H1 (cell line): Measurements from ENCODE around the gene CCDC24. TPM values are rescaled to one million over a fixed set of nuclear protein-coding genes. Genes with fewer than 3 reads are reported as not detected.

Experiments used
- CTCF ChIA-PET: fragments of 300-600 bp; sonication (Branson Sonifier 250); formaldehyde crosslinking; loops from one replicate; lab custom pipeline; 2021; ENCODE audit not compliant: partially characterized antibody; lab: Charles Lee
- POLR2A ChIA-PET: fragments of 300-600 bp; sonication (Branson Sonifier 250); formaldehyde crosslinking; loops from one replicate; lab custom pipeline; 2021; ENCODE audit warnings: inconsistent platforms; ENCODE audit not compliant: partially characterized antibody; lab: Charles Lee
- DNase-seq, 2 experiments: peaks; one replicate each; pipeline versions ENCODE4 v3.0.0 to v3.0.0-alpha.2; 2010 to 2022; ENCODE audit warnings: low spot score in 2 of 2, low read depth in 1 of 2, mixed read lengths in 1 of 2
- FAIRE-seq: peaks from 2 replicates; lab custom pipeline; 2011; peaks lifted over from hg19 to GRCh38; lab: Jason Lieb, UNC
- H2AFZ ChIP-seq: 2 replicates; pipeline ENCODE4 v1.8.1; 2012; ENCODE audit warnings: low read length, inconsistent platforms
- H2AK5ac ChIP-seq: 2 replicates; pipeline ENCODE4 v1.6.1; 2013; ENCODE audit warnings: low read depth, low read length
- H2BK120ac ChIP-seq: replicated peaks from 2 replicates; pipeline ENCODE3; 2013; ENCODE audit warnings: low read depth, low read length, inconsistent platforms
- H2BK12ac ChIP-seq: 2 replicates; pipeline ENCODE4 v1.6.1; 2013; ENCODE audit warnings: low read depth, low read length
- H2BK15ac ChIP-seq: 2 replicates; pipeline ENCODE4 v1.6.1; 2013; ENCODE audit warnings: low read length
- H2BK20ac ChIP-seq: 2 replicates; pipeline ENCODE4 v1.6.1; 2013; ENCODE audit warnings: low read length
- H2BK5ac ChIP-seq: 2 replicates; pipeline ENCODE4 v1.6.1; 2013; ENCODE audit warnings: low read depth, low read length
- H3K14ac ChIP-seq: 2 replicates; pipeline ENCODE4 v1.6.1; 2013; ENCODE audit warnings: inconsistent platforms; ENCODE audit not compliant: insufficient read length
- H3K18ac ChIP-seq: 2 replicates; pipeline ENCODE4 v1.6.1; 2013; ENCODE audit warnings: low read length; ENCODE audit errors: extremely low read depth
- H3K23ac ChIP-seq: 2 replicates; pipeline ENCODE4 v1.6.1; 2013; ENCODE audit warnings: inconsistent platforms; ENCODE audit not compliant: insufficient read length
- H3K23me2 ChIP-seq: 2 replicates; pipeline ENCODE4 v1.6.1; 2013; ENCODE audit warnings: low read depth, low read length
- H3K27ac ChIP-seq: 2 replicates; pipeline ENCODE4 v1.6.1; 2011; ENCODE audit warnings: low read depth, low read length, inconsistent platforms
- H3K27me3 ChIP-seq, 4 experiments: replicated peaks in 1 of 4; 1 replicate in 1 of 4; 2 replicates in 3 of 4; pipeline versions ENCODE4 v1.6.1 to v1.8.1; 2011 to 2013; ENCODE audit warnings: low read length in 3 of 4, mild to moderate bottlenecking in 3 of 4, inconsistent platforms in 2 of 4, mixed read lengths in 2 of 4, moderate library complexity in 1 of 4; ENCODE audit not compliant: control insufficient read depth in 3 of 4, insufficient read depth in 3 of 4; ENCODE audit errors: extremely low read depth in 1 of 4
- H3K36me3 ChIP-seq, 4 experiments: 2 replicates each; pipeline versions ENCODE4 v1.6.1 to v1.8.1; 2011 to 2013; ENCODE audit warnings: mild to moderate bottlenecking in 4 of 4, low read length in 3 of 4, moderate library complexity in 2 of 4, control low read depth in 1 of 4, inconsistent platforms in 1 of 4; ENCODE audit not compliant: insufficient read depth in 4 of 4, control insufficient read depth in 2 of 4
- H3K4ac ChIP-seq: replicated peaks from 2 replicates; pipeline ENCODE3; 2013; ENCODE audit warnings: low read length, low read depth, mixed read lengths, inconsistent platforms; ENCODE audit not compliant: insufficient read length
- H3K4me1 ChIP-seq, 4 experiments: replicated peaks in 1 of 4; 1 replicate in 1 of 4; 2 replicates in 3 of 4; pipeline versions ENCODE4 v1.6.1 to v1.8.1; 2011 to 2013; ENCODE audit warnings: low read length in 3 of 4, inconsistent platforms in 2 of 4, mixed read lengths in 1 of 4; ENCODE audit not compliant: insufficient read depth in 4 of 4, control insufficient read depth in 3 of 4
- H3K4me2 ChIP-seq, 2 experiments: 2 replicates each; pipeline versions ENCODE4 v1.6.1 to v1.8.1; 2011 to 2013; ENCODE audit warnings: low read depth in 2 of 2, low read length in 2 of 2, control low read depth in 1 of 2, inconsistent platforms in 1 of 2, mild to moderate bottlenecking in 1 of 2; ENCODE audit not compliant: insufficient read depth in 1 of 2
- H3K4me3 ChIP-seq, 4 experiments: fragments of 200-600, 300-600 bp in 1 of 4; sonication (generic), shearing (Covaris generic), sonication (Bioruptor Twin) in 1 of 4; 2 replicates each; pipeline versions ENCODE4 v1.5.1 to v1.8.1; 2011 to 2016; ENCODE audit warnings: low read length in 4 of 4, low read depth in 3 of 4, control low read depth in 2 of 4, inconsistent platforms in 2 of 4, mild to moderate bottlenecking in 2 of 4, mixed read lengths in 1 of 4, moderate library complexity in 1 of 4; ENCODE audit not compliant: insufficient read depth in 2 of 4; ENCODE audit errors: extremely low read depth in 1 of 4
- H3K56ac ChIP-seq: replicated peaks from 2 replicates; pipeline ENCODE3; 2013; ENCODE audit warnings: low read depth, mild to moderate bottlenecking, mixed read lengths, low read length, inconsistent platforms; ENCODE audit not compliant: insufficient read length
- H3K79me1 ChIP-seq: 2 replicates; pipeline ENCODE4 v1.6.1; 2013; ENCODE audit warnings: low read depth, low read length, control low read depth
- H3K79me2 ChIP-seq, 2 experiments: 2 replicates each; pipeline versions ENCODE4 v1.6.1 to v1.8.1; 2012 to 2013; ENCODE audit warnings: low read length in 2 of 2, mild to moderate bottlenecking in 2 of 2, inconsistent platforms in 1 of 2; ENCODE audit not compliant: insufficient read depth in 2 of 2, control insufficient read depth in 1 of 2
- H3K9ac ChIP-seq, 4 experiments: replicated peaks in 1 of 4; 1 replicate in 1 of 4; 2 replicates in 3 of 4; pipeline versions ENCODE4 v1.6.1 to v1.8.1; 2011 to 2013; ENCODE audit warnings: low read depth in 3 of 4, low read length in 3 of 4, control low read depth in 2 of 4, mild to moderate bottlenecking in 2 of 4, moderate library complexity in 2 of 4, inconsistent platforms in 1 of 4; ENCODE audit errors: extremely low read depth in 1 of 4
- H3K9me3 ChIP-seq, 2 experiments: 2 replicates each; pipeline versions ENCODE4 v1.6.1 to v1.8.1; 2012 to 2013; ENCODE audit warnings: mild to moderate bottlenecking in 2 of 2, moderate library complexity in 2 of 2, control low read depth in 1 of 2, inconsistent platforms in 1 of 2, low read depth in 1 of 2, low read length in 1 of 2, mixed read lengths in 1 of 2; ENCODE audit not compliant: insufficient read depth in 2 of 2
- H4K20me1 ChIP-seq, 2 experiments: replicated peaks in 1 of 2; 2 replicates each; pipeline versions ENCODE3 to v1.8.1; 2011 to 2013; ENCODE audit warnings: inconsistent platforms in 2 of 2, low read length in 2 of 2, mild to moderate bottlenecking in 1 of 2; ENCODE audit not compliant: insufficient read depth in 2 of 2, control insufficient read depth in 1 of 2
- H4K5ac ChIP-seq: 2 replicates; pipeline ENCODE4 v1.6.1; 2013; ENCODE audit warnings: low read length, low read depth, mixed read lengths, inconsistent platforms; ENCODE audit not compliant: insufficient read length
- H4K8ac ChIP-seq: 2 replicates; pipeline ENCODE4 v1.8.0; 2013; ENCODE audit warnings: mild to moderate bottlenecking, moderate library complexity, low read length, inconsistent platforms; ENCODE audit not compliant: insufficient read depth; ENCODE audit errors: extremely low read depth
- H4K91ac ChIP-seq: replicated peaks from 2 replicates; pipeline ENCODE3; 2013; ENCODE audit warnings: low read length, mixed read lengths, inconsistent platforms; ENCODE audit not compliant: insufficient read length
- CREB1 ChIP-seq: IDR thresholded peaks from 2 replicates; pipeline ENCODE4 v1.6.1; 2012; ENCODE audit warnings: inconsistent platforms
- CTCF ChIP-seq, 3 experiments: IDR thresholded peaks; 1 replicate in 2 of 3; 2 replicates in 1 of 3; pipeline versions ENCODE4 v1.5.1 to v1.6.1; 2011; ENCODE audit warnings: low read length in 3 of 3, mild to moderate bottlenecking in 3 of 3, inconsistent platforms in 2 of 3, low read depth in 1 of 3, moderate library complexity in 1 of 3; ENCODE audit not compliant: insufficient read depth in 1 of 3; ENCODE audit errors: control extremely low read depth in 1 of 3
- GTF2F1 ChIP-seq: IDR thresholded peaks from 2 replicates; pipeline ENCODE4 v1.6.1; 2012; ENCODE audit warnings: low read depth, low read length, improper control_type of control experiment, borderline replicate concordance
- KDM4A ChIP-seq: IDR thresholded peaks from one replicate; pipeline ENCODE4 v1.7.1; 2012; ENCODE audit warnings: low read depth, mild to moderate bottlenecking, moderate library complexity, low read length, inconsistent platforms; ENCODE audit not compliant: severe bottlenecking
- POLR2A ChIP-seq, 2 experiments: IDR thresholded peaks; 1 replicate in 1 of 2; 2 replicates in 1 of 2; pipeline ENCODE4 v1.6.1; 2011; ENCODE audit warnings: low read depth in 2 of 2, low read length in 2 of 2, mild to moderate bottlenecking in 2 of 2; ENCODE audit errors: control extremely low read depth in 1 of 2
- RXRA ChIP-seq: IDR thresholded peaks from 2 replicates; pipeline ENCODE4 v1.6.1; 2011; ENCODE audit warnings: low read depth, mild to moderate bottlenecking, low read length, moderate library complexity; ENCODE audit not compliant: insufficient read depth
- SIN3A ChIP-seq, 2 experiments: IDR thresholded peaks in 1 of 2; conservative IDR thresholded peaks in 1 of 2; 2 replicates each; pipeline ENCODE4 v1.6.1; 2011 to 2012; ENCODE audit warnings: low read length in 2 of 2, improper control_type of control experiment in 1 of 2, low read depth in 1 of 2, mild to moderate bottlenecking in 1 of 2
- WGBS, 2 experiments: shearing (Covaris generic) in 1 of 2; methylation state at CpG; one replicate each; pipeline versions ENCODE4 v1.1.6 to v1.1.7; 2013 to 2015; ENCODE audit warnings: low lambda C conversion rate in 2 of 2, mixed read lengths in 2 of 2, inconsistent platforms in 1 of 2, low coverage in 1 of 2, missing lambda C conversion rate in 1 of 2; ENCODE audit not compliant: insufficient replicate concordance in 2 of 2, insufficient coverage in 1 of 2, insufficient read length in 1 of 2; ENCODE audit errors: extremely low coverage in 1 of 2, missing lambda C conversion rate in 1 of 2; 5-methylcytosine and 5-hydroxymethylcytosine counted together
- polyA plus RNA-seq, 7 experiments: library from polyadenylated mRNA; depleted of rRNA in 3 of 7; stranded (reverse) in 5 of 7; unstranded in 2 of 7; fragments of >200 nt in 5 of 7; fragments of 200-250 nt in 2 of 7; gene quantifications; 1 replicate in 5 of 7; 2 replicates in 1 of 7; 4 replicates in 1 of 7; pipeline versions ENCODE4 v1.2.1 to v1.2.3, GENCODE V29; 2011 to 2013; ENCODE audit warnings: missing spikeins in 2 of 7, mixed read lengths in 2 of 7
- total RNA-seq: library from RNA; stranded (reverse); fragmentation: NEBNext Ultra II Directional; extraction: Animal tissue kit (Norgen Biotek cat#: 25700); gene quantifications from 2 replicates; pipeline ENCODE4 v1.2.1, GENCODE V29; 2021

The CCDC24 gene
- total and polyA plus RNA-seq, 2 of the 8 experiments (the other 6 are each of a cell fraction or from before 2014, with no cell fraction given) = 11.2 to 11.4 TPM

- Histone ChIP-seq H4K91ac (no peak overlapping the region), H3K4me3 (no peak overlapping the region), H3K79me2 (no peaks in the 10 kb centered on the region), H4K5ac (no peak overlapping the region), H3K23ac (no peak overlapping the region), H4K8ac (peak overlapping the region; percentile 9), H3K18ac (no peak overlapping the region), H2AFZ (no peak overlapping the region), H4K20me1 (peaks cover 2% of the 10 kb centered on the region in 2 experiments), H3K4me2 (no peak overlapping the region; a peak in 1 of 4 replicates), H3K4ac (no peak overlapping the region), H3K56ac (no peak overlapping the region), H3K23me2 (peaks cover 12% of the 10 kb centered on the region; the same call in 1 of the 2 replicates), H3K27ac (no peak overlapping the region), H2AK5ac (no peak overlapping the region; the same call in 1 of the 2 replicates), H3K27me3 (no peaks in the 10 kb centered on the region), H2BK120ac (no peak overlapping the region), H2BK15ac (0 out of 2 replicates have a peak overlapping the region, but pooled peaks have one; percentile 46), H3K4me1 (peaks cover 0 to 5% (median 4%) of the 10 kb centered on the region in 4 experiments; a peak in 5 of 7 replicates), H3K36me3 (peaks cover 0 to 3% (median 0%) of the 10 kb centered on the region in 4 experiments; a peak in 1 of 8 replicates), H2BK20ac (no peak overlapping the region), H3K9ac (no peak overlapping the region; a peak in 1 of 7 replicates), H3K9me3 (no peaks in the 10 kb centered on the region), H3K14ac (no peak overlapping the region), H3K79me1 (no peaks in the 10 kb centered on the region), H2BK5ac (no peak overlapping the region), H2BK12ac (0 out of 2 replicates have a peak overlapping the region, but pooled peaks have one; percentile 17)
- peak; percentile 39 to 76 for DNase-seq
- ChIA-PET POLR2A (interaction anchor here (0.8 to 13.6 kb wide), 12 partner anchors 8 to 229 kb away, joined by 3 to 189 read pairs (median 3); partner anchors contain the start of genes ATP6V0B, B4GALT2, DPH2 and SLC6A9), CTCF (interaction anchor here (0.6 to 21.8 kb wide), 20 partner anchors 8 to 256 kb away, joined by 3 to 478 read pairs (median 4); partner anchors contain the start of genes DPH2 and SLC6A9)
- 76% methylated on average over 15 of the region's 15 CpGs; no CpG with 5 or more reads in 1 of the 2 experiments for WGBS, 2 experiments
- FAIRE-seq = peak; percentile 19
- TF ChIP-seq SIN3A (conservative IDR thresholded peaks at IDR 0.05 in 1 of 2, IDR thresholded peaks at IDR 0.05 in 1 of 2; ENCODE audit: low read depth in 1 of 2, low read length in 2 of 2) (peak in 1 of 2 experiments; percentile 46; a peak in 1 of 4 replicates), RXRA (no peak), CTCF (IDR thresholded peaks at IDR 0.05; ENCODE audit: control extremely low read depth in 1 of 3, insufficient read depth in 1 of 3, low read depth in 1 of 3, low read length in 3 of 3) (peak; percentile 83 to 86 (median 85)), POLR2A (IDR thresholded peaks at IDR 0.05; ENCODE audit: control extremely low read depth in 1 of 2, low read depth in 2 of 2, low read length in 2 of 2) (peak in 1 of 2 experiments; percentile 8; a peak in 1 of 3 replicates), GTF2F1 (no peak), CREB1 (0 out of 2 replicates have a peak, but pooled peaks have one; percentile 22), KDM4A (no peak)
These were observed 3.7 kb downstream of the CCDC24 start for GRCh38 chr1:43994794-43995790.
